HG03064 (cell line): ENCODE measurements around the gene TIMMDC1.
"Not testable (repeated sequence)": the region's sequence is repeated elsewhere in the genome, so short reads cannot be mapped to it uniquely, and the experiment has no call there.

ENCODE experiments used
- ATAC-seq: cut with Tn5 transposase; IDR thresholded peaks from one replicate; pipeline ENCODE4 v1.9.1; 2021; ENCODE audit warnings: low read depth; ENCODE audit not compliant: unreplicated experiment

TIMMDC1 gene

DNA sequence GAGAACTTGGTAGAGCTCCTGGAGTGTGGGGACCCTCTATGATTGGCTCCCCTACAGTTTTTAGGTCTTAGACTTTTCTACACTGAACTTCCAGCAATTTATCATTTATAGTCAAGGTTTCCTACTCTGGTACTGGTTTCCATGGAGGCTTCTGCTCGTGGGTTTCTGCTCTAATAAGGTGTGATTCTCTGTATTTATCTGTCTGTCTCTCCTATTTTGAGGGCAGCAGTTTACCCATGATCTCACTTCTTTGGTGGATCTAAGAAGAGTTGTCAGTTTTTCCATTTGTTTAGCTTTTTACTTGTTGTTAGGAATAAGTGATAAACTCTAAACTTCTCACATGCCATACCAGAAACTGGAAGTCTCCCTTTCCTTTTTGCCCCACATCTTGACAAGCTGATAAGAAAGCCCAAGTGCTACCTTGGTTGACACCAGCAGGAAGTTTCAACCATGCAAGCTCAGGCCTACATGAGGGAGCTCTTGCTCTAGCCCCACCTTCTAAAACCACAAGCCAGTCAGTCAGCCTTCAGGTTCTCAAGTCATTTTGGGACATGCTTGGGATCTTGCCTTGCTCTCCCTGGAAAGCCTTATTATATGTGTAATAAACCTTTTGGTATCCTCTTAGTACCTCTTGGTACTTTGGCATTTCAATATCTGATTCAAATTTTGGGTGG lies 10.0 kb downstream of the TIMMDC1 start:
- no peak for ATAC-seq

DNA sequence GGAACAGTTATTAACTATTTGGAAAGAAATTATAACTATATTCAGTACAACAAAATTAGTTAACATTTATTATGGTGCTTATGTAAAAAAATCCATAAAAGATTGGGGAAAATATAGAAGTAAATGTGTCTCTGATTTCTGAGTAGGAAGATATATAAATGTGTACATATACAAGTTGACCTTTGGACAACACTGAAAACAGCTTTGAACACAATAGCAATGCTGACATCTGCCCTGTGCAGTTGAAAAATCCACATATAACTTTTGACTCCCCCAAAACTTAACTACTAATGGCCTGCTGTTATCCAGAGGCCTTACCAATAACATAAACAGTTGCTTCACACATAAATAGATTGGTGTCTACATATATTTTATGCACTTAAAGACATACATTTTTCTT lies 12.3 kb downstream of the TIMMDC1 start:
- ATAC-seq = no peak

DNA sequence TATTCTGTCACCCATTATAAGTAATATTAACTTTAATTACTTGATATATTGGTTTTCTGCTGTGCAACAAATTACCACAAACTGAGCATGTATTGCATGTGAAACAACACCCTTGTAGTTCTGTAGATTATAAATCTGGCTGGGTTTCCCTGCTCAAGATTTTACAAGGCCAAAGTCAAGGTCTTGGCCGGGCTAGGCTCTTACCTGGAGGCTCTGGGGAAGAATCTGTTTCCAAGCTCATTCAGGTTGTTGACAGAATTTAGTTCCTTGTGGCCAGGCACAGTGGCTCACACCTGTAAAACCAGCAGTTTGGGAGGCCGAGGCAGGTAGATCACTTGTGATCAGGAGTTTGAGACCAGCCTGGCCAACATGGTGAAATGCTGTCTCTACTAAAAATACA lies 16.3 kb downstream of the TIMMDC1 start:
- no peak for ATAC-seq

DNA sequence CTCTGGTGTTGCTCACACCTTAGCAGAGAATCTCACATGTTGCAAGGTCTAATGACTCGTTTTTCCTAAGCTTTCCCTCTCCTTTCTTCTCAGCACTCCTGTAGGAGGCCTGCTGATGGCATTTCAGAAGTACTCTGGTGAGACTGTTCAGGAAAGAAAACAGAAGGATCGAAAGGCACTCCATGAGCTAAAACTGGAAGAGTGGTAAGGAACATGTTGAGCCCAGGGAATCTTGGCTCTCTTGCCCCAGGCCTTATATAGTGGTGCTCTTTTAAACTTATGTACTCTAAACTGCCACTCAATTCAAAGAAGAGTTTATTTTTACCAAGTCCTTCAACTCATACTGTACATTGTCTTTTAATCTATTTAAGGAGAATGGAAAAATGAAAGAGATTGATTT lies 18.8 kb downstream of the TIMMDC1 start:
- ATAC-seq = no peak

DNA sequence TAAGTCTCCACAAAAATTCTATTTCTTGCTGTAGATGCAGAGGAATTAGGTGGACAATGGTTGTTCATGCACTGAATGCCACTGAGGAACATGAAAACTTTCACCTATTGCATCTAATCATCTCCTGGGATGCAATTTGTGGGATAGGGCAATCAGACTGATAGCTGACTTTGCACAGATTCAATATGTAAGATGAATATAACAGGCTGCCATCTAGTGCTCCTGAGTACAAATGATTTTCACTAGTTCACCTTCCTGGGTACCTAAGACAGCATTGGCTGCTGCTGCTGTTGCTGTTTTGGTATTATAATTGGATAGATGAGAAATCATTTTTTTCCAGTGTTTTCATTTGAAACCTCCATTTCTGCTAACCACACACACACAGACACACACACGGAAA lies 19.7 kb downstream of the TIMMDC1 start:
- ATAC-seq = no peak

DNA sequence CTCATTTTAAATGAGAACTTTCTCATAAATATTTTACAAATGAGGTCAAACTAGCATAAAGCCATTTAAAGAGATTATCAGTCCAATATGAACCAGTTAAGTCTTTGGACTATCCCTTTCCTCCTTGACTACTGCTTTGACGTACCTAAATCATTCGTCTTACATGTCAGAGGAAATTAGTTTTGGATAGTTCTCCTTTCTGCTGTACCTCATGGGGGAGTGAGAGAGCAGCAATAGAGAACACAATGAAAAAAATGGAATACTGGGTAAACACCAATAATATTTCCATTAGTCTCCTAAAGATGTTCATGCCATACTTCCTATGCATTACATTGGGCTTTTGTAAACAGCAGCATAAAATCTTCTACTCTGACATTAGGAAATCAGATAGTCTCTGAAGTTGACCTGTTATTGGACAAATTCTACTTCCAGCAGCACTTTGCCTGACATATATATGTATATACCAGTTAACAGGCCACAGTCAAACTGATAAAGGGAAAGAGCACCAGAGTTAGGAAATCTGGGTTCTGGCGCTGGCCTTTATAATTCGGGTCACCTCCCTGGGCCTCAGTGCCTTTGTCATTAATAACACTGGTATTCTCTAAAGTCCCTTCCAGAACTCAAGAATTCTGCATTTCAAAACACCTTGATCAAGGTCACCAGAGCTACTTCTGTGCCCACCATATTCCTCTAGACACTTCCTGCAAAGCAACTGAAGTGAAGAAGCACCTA lies 26.8 kb downstream of the TIMMDC1 start:
- ATAC-seq = no peak

DNA sequence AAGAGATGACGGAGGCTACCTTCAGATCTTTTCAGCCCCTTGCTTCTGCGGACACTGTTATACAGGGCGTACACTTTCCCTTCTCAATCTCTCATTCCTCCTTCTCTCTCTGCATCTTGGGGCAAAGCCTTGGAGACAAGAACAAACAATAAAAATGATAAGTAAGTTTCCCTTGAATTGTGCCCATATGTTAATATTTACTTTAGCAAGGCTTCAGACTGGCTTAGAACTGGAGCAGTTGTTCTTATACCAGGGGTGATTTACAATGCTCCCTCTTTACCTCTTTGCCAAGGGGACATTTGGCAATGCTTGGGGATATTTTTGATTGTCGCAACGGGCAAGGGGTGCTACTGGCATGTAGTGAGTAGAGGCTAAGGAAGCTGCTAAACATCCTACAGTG lies 29.4 kb downstream of the TIMMDC1 start:
- no peak for ATAC-seq

DNA sequence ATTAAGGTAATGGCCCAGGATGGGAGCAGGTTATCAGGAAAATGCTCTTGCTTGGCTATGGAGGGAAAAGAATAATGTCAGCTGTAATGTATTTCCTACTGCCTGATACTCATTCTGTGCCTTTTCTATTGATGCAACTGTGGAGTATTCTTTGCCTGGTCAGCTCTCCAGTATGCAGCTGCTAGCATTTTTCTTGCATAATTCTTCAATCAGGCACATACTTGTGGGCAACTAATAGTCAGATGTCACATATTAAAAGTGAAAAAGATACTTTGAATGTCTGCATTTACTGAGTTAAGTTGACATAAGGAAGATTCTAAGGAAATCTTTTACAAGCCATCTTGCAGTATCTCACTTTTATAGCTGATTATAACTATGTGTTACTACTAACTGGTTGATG lies 31.5 kb downstream of the TIMMDC1 start:
- ATAC-seq = no peak

DNA sequence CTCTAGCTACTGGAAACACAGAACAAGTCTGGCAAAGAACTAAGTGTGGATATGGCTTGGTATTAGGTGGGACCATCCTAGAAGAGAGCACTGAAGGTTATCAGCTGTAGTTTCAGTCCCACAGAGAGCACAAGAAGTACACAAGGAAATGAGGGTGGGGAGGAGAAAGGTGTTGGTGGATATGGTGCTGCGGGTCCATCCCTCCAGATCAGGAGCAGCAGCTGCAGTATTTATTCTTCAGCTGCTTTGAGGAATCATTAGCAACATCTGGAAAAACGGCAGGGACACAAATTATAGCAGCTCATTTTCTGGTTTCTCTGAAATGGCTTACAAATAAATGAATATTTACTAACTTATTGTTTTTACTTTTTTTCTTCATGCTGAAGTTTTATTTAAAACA lies 32.1 kb downstream of the TIMMDC1 start:
- no peak for ATAC-seq

DNA sequence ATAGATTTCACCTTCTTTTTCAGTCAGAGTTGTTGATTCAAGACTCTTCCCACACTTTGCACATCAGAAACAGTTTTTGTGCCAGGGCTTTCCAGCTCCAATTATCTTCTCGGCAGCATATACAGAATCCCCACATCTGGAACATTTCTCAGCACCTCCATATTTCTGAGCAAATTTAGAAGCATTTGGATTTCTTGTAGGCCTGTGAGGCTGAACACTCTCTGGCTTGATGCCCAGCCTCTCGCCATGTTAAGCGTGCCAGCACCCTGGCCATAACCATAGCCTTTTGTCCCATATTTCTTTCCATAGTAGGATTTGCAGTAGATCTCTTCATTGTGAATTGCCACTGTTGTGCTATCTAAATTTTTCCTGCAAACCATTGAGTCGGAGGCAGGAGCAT lies 32.8 kb downstream of the TIMMDC1 start:
- ATAC-seq = no peak

DNA sequence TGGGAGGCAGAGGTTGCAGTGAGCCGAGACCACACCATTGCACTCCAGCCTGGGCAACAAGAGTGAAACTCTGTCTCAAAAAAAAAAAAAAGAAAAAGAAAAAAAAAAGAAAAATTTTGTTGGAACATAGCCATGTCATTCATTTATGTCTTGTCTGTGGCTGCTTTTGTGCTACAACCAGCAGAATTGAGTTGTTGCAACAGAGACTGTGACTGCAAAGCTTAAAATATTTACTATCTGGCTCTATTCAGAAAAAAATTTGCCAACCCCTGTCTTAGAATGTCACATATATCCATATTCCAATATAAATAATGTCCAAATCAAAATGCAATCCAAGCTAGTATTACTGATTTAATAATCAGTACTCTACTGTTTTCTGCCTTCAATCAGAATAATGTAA lies 35.9 kb downstream of the TIMMDC1 start:
- ATAC-seq = no peak

DNA sequence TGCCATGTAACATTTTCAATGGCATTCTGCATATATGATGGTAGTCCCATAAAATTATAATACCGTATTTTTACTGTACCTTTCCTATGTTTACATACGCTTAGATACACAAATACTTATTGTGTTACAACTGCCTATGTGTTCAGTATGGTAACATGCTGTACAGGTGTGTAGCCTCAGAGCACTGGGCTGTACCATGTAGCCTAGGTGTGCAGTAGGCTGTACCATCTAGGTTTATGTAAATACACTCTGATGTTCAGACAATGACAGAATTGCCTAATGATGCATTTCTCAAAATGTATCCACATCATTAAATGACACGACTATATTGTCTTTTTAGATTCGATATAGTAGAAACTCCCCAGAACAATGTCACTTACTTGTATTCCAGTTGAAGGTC lies 38.4 kb downstream of the TIMMDC1 start:
- no peak for ATAC-seq

DNA sequence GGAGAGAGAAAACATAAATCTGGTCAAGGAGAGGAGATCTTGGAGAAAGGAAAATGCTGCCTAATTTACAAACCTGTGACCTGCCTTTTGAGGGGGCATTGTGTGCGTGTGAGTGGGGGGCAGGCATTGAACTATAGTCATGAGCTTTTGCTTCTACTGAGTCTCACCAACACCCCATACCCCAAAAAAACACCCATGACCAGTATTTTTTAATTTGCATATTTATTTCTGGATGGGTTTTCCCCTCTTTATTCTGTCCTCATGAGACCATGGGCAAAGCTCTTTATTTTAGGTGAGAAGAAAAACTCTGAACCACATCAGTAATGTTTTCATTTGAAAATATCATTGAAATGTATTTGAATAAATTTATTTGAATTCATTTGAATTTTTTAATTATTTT lies 40.4 kb downstream of the TIMMDC1 start:
- ATAC-seq = no peak

DNA sequence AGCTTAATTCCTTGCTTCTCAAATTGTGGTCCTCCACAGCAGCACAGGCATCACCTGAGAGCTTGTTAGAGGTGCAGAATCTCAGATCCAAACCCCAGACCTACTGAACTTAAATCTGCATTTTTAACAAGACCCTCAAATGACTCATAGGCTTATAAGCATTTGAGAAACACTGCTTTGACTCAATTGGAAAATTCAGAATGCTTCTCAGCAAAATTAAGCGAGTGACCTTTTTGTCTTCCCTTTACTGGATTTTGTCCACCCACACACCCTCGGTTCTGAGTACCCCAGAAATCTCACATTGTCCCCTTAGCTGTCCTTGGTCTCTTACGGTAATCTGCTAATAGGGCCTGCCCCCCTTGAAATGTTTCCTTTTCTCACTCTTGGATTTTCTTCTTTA lies 43.2 kb downstream of the TIMMDC1 start:
- no peak for ATAC-seq

DNA sequence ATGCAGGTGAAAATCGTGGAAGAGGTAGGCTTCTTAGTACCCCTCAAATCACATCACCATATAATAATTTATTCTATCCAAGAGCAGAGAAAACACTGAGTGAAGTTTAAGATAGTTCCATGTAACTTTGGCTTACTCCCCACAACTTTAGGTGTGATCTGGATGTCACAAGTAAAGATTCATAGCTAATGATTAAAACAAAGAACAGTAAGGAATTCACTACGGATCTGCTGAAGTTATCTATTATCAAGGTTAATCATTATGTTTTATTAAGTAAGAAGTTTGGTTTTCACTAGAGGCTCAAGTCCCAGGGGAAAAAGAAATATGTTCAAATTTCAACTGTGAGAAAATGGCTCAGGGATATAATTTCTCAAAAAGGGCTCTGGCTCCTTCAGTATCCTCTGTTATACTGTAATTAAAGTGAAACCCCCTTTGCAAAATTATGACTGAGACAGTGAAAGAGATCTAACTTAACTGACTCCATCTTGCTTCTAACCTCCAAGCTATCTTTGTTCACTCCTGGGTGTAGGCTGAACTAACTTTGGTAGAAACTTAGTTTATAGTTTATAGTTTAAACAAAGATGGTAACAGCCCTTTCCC lies 43.9 kb downstream of the TIMMDC1 start:
- ATAC-seq = no peak

DNA sequence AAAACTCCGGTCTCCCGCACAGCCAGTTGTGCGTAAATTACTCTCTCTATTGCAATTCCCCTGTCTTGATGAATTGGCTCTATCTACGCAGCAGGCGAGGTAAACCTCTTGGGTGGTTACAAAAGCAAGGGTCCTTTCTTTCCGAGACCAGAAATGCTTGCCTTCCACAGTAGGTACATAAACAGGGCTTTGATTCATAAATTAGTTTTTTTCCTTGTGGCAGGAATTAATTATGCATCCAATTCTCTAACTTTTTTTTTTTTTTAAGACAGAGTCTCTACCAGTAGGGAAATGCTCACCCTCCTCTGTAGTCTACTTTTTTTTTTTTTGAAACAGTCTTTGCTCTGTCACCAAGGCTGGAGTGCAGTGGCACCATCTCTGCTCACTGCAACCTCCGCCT lies 44.8 kb downstream of the TIMMDC1 start:
- no peak for ATAC-seq

DNA sequence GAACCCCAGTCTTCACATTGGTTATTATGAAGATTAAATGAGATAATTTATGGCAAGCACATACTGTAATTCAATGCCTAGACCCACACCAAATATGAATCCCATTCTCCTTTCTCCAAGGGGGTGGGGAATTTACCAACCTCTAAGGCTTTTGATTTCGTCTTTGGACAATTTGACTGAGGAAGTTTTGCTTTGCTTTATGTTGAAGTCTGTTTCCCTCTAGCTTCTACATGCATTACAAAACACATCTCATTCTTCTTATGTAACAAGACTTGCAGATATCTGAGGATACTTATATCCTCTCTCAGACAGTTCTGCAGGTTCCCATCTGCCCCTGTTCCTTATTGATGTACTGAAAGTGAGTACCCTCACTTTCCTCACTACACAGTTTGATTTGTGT lies 48.9 kb downstream of the TIMMDC1 start:
- no peak for ATAC-seq

DNA sequence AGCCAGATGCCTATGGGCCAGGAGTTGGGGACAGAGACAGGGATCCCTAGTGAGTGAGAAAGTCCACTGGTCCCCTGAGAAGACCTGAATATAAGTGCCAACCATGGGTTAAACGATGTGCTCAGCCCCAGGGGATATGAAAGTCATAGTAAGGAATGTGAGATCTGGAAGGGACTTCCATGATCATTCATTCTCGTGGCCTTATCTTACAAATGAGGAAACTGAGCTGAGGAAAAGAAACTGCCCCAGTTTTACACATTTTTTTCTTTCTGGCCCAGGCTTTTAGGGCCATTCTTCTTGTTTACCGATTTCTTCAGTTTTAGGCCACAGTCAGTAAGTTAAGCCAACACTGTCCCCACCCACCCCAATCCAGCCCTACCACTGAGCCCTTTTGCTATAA lies 50.0 kb downstream of the TIMMDC1 start:
- no peak for ATAC-seq

DNA sequence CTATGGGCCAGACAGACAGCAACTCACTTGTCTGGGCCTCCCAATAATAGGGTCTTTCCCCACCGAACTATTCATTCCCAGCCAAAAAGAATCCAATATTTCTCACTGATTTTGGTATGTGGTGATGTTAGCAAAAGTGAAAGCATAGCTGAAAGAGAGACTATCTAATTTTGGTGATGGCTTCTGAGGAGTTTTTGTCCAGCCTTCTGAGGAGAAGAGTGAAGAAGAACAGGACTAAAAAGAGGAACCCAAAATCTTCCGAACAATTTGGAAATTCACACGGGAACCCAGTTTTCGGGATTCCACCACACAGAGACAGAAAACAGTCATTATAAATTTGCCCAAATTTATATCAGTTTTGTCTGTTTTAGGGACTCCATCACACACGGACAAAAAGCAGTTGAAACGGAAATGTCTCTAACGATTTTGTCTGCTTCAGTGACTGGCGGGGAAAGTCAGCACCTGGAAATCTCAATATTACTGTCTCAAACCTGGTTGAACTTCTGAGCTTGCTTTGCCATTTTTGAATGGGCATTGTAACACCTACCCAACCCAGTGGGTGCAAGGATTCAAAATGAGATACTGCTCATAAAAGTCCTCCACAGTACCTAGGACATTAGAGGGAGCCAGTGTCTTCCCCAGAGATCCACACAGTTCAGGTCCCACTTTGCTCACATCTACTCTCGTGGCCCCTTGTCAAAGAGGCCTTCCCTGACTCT lies 52.0 kb downstream of the TIMMDC1 start:
- ATAC-seq = peak; percentile 45

DNA sequence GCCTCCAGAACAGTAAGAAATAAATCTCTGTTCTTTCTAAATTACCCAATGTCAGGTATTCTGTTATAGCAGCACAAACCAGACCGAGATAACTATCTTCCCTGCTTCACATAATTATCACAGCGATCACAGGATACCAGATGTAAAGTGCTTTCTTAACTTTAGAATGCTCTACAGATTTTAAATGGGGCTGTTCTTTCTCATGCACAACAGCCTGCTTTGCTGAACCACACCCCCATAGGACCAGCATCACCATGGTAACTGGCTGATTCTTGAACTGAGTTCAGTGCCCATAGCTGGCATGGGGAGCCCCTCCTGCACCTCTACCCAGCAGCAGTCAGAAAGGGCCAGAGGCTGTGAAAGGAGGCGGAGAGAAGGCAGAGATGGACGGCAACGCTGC lies 53.3 kb downstream of the TIMMDC1 start:
- ATAC-seq = no peak

DNA sequence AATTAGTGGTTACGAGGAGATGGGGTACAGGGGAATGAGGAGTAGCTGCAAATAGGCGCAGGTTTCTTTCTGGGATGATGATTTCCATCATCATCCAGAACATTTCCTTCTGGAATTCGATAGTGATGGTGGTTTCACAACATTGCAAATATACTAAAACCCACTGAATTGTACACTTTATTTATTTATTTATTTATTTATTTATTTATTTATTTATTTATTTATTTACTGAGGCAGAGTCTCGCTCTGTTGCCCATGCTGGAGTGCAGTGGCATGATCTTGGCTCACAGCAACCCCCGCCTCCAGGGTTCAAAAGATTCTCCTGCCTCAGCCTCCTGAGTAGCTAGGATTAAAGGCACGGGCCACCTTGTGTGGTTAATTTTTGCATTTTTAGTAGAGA lies 54.6 kb downstream of the TIMMDC1 start:
- ATAC-seq = not testable (repeated sequence)
